ENCODE results near the gene BCAR1. TPM values are rescaled to one million over a fixed set of nuclear protein-coding genes. Genes with fewer than 3 reads are reported as not detected.
A peak's percentile ranks its signal among the peaks of the same experiment; 100 is the strongest.

The BCAR1 gene
- total and polyA plus RNA-seq, 2 of the 13 experiments (the other 11 are each of a cell fraction or from before 2014, with no cell fraction given), result 48.1 to 51.7 TPM

DNA sequence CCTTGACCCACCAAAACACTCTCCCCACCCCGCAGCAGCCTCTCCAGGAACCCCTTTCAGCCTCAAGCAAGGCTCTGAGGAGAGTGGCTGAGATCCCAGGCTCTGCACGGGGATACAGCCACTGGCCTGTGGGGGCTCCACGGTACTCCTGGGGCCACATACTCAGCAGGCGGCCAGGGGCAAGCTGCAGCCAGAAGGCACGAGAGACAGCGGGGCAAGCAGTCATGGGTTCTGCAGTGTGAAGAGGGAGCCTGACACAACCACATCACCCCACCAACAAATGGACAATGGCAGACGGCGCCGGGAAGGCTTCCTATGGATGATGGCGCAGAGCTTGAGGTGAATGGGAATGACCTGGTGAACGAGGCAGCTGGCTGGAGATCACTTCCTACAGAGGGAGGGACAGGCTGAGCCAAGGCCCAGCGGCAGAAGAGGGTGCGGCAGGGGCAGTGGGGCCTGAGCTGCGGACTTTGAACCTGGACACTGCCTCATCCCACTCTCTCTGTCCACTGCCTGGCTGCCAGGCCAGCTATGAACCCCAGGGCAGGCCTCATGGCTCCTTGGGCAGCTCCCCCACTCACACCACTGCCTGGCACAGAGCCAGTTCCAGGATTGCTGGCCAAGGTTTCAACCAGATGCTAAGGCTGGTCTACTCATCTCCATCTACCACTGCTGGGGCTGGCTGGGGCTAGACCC lies 10.8 kb upstream of the BCAR1 start:
- intact Hi-C loops (cut with micrococcal nuclease; ENCODE audit: unreplicated experiment), result loop anchor here (1.0 to 5.0 kb wide), 3 partner anchors 23 to 200 kb away; partner anchors contain the start of gene TMEM170A
- POLR2A ChIA-PET, result interaction anchor here (0.8 to 9.3 kb wide), 10 partner anchors 10 to 172 kb away, joined by 3 to 151 read pairs (median 10); partner anchors contain the start of genes BCAR1 and CFDP1
- TF ChIP-seq, protein P1, sequence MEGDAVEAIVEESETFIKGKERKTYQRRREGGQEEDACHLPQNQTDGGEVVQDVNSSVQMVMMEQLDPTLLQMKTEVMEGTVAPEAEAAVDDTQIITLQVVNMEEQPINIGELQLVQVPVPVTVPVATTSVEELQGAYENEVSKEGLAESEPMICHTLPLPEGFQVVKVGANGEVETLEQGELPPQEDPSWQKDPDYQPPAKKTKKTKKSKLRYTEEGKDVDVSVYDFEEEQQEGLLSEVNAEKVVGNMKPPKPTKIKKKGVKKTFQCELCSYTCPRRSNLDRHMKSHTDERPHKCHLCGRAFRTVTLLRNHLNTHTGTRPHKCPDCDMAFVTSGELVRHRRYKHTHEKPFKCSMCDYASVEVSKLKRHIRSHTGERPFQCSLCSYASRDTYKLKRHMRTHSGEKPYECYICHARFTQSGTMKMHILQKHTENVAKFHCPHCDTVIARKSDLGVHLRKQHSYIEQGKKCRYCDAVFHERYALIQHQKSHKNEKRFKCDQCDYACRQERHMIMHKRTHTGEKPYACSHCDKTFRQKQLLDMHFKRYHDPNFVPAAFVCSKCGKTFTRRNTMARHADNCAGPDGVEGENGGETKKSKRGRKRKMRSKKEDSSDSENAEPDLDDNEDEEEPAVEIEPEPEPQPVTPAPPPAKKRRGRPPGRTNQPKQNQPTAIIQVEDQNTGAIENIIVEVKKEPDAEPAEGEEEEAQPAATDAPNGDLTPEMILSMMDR (CRISPR knock-in tag; IDR thresholded peaks at IDR 0.05), result peak; percentile 47; the same call in 1 of the 2 replicates
- TF ChIP-seq, protein P2, sequence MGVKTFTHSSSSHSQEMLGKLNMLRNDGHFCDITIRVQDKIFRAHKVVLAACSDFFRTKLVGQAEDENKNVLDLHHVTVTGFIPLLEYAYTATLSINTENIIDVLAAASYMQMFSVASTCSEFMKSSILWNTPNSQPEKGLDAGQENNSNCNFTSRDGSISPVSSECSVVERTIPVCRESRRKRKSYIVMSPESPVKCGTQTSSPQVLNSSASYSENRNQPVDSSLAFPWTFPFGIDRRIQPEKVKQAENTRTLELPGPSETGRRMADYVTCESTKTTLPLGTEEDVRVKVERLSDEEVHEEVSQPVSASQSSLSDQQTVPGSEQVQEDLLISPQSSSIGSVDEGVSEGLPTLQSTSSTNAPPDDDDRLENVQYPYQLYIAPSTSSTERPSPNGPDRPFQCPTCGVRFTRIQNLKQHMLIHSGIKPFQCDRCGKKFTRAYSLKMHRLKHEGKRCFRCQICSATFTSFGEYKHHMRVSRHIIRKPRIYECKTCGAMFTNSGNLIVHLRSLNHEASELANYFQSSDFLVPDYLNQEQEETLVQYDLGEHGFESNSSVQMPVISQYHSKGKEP (CRISPR knock-in tag; IDR thresholded peaks at IDR 0.05), result no peak
- TF ChIP-seq CBX1 (IDR thresholded peaks at IDR 0.05; ENCODE audit: low read depth) (peak; percentile 80), EED (CRISPR knock-in tag; IDR thresholded peaks at IDR 0.05) (no peak; the same call in 1 of the 2 replicates), HDAC6 (IDR thresholded peaks at IDR 0.05; ENCODE audit: low read depth, low read length) (no peak), NONO (IDR thresholded peaks at IDR 0.05) (no peak), NONO (CRISPR knock-in tag; conservative IDR thresholded peaks at IDR 0.05) (peak; percentile 35; the same call in 1 of the 2 replicates), KAT2B (IDR thresholded peaks at IDR 0.05; ENCODE audit: borderline replicate concordance, low read depth, low read length) (no peak), FOXK2 (IDR thresholded peaks at IDR 0.05) (no peak), GPN1 (CRISPR knock-in tag; IDR thresholded peaks at IDR 0.05; ENCODE audit: borderline replicate concordance) (no peak), ZNF572 (CRISPR knock-in tag; IDR thresholded peaks at IDR 0.05) (no peak)
- TF ChIP-seq, protein P3, sequence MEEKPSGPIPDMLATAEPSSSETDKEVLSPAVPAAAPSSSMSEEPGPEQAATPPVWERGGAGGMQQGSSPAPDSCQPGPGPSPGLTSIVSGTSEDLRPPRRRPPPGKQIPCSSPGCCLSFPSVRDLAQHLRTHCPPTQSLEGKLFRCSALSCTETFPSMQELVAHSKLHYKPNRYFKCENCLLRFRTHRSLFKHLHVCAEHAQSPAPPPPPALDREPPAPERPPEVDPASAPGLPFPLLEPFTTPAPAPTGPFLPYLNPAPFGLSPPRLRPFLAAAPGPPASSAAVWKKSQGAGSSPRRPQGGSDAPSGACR (CRISPR knock-in tag; IDR thresholded peaks at IDR 0.05), result peak; percentile 81; the same call in 1 of the 2 replicates
- TF ChIP-seq, protein P4, sequence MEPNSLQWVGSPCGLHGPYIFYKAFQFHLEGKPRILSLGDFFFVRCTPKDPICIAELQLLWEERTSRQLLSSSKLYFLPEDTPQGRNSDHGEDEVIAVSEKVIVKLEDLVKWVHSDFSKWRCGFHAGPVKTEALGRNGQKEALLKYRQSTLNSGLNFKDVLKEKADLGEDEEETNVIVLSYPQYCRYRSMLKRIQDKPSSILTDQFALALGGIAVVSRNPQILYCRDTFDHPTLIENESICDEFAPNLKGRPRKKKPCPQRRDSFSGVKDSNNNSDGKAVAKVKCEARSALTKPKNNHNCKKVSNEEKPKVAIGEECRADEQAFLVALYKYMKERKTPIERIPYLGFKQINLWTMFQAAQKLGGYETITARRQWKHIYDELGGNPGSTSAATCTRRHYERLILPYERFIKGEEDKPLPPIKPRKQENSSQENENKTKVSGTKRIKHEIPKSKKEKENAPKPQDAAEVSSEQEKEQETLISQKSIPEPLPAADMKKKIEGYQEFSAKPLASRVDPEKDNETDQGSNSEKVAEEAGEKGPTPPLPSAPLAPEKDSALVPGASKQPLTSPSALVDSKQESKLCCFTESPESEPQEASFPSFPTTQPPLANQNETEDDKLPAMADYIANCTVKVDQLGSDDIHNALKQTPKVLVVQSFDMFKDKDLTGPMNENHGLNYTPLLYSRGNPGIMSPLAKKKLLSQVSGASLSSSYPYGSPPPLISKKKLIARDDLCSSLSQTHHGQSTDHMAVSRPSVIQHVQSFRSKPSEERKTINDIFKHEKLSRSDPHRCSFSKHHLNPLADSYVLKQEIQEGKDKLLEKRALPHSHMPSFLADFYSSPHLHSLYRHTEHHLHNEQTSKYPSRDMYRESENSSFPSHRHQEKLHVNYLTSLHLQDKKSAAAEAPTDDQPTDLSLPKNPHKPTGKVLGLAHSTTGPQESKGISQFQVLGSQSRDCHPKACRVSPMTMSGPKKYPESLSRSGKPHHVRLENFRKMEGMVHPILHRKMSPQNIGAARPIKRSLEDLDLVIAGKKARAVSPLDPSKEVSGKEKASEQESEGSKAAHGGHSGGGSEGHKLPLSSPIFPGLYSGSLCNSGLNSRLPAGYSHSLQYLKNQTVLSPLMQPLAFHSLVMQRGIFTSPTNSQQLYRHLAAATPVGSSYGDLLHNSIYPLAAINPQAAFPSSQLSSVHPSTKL (CRISPR knock-in tag; IDR thresholded peaks at IDR 0.05), result peak; percentile 94
- TF ChIP-seq, protein P5, sequence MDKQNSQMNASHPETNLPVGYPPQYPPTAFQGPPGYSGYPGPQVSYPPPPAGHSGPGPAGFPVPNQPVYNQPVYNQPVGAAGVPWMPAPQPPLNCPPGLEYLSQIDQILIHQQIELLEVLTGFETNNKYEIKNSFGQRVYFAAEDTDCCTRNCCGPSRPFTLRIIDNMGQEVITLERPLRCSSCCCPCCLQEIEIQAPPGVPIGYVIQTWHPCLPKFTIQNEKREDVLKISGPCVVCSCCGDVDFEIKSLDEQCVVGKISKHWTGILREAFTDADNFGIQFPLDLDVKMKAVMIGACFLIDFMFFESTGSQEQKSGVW (CRISPR knock-in tag; IDR thresholded peaks at IDR 0.05; ENCODE audit: borderline replicate concordance), result no peak

More for the DNA sequence above, 10.8 kb upstream of the BCAR1 start:
- WGBS (ENCODE audit: low lambda C conversion rate), result 21% methylated on average over 8 of the region's 14 CpGs
- CTCF ChIA-PET (ENCODE audit: low intra/inter-chr PET ratio, low total read pairs), result no interaction called here
- ATAC-seq (peak; percentile 84), DNase-seq (ENCODE audit: low spot score) (peak; percentile 89), FAIRE-seq (peak; percentile 90)
- no peaks in the 10 kb centered on the region for H3K9me3 ChIP-seq (ENCODE audit: low read length)
- H3K9ac ChIP-seq (ENCODE audit: insufficient read depth, low read depth, low read length), result peak overlapping the region; percentile 96
- H3K27me3 ChIP-seq (ENCODE audit: control insufficient read depth in 1 of 2, insufficient read depth in 2 of 2, low read length in 2 of 2), result no peaks in the 10 kb centered on the region
- H3K36me3 ChIP-seq (replicated peaks in 1 of 2; ENCODE audit: control insufficient read depth in 1 of 2, insufficient read depth in 2 of 2, low read length in 2 of 2), result peaks cover 4 to 5% of the 10 kb centered on the region in 2 experiments; a peak in 1 of 5 replicates
- BruUV-seq (replicated peaks), result no TSS peak
- H3K4me2 ChIP-seq (ENCODE audit: low read depth, low read length), result peak overlapping the region; percentile 98
- peak overlapping the region; percentile 61 for H3K27ac ChIP-seq (ENCODE audit: extremely low read length, insufficient read depth, low read length)
- H4K20me1 ChIP-seq (ENCODE audit: insufficient read depth, low read length), result peaks cover 48% of the 10 kb centered on the region
- peaks cover 79% of the 10 kb centered on the region for H3K79me2 ChIP-seq (ENCODE audit: insufficient read depth, low read length)
- peaks cover 76% of the 10 kb centered on the region for H3K4me1 ChIP-seq (ENCODE audit: insufficient read depth, low read length)
- no peak overlapping the region for H2AFZ ChIP-seq (ENCODE audit: low read length)
- peak overlapping the region in 2 of 3 experiments; percentile 21 to 96; a peak in 4 of 6 replicates for H3K4me3 ChIP-seq (replicated peaks in 1 of 3; ENCODE audit: insufficient read depth in 1 of 3, low read depth in 2 of 3, low read length in 3 of 3)
- in situ Hi-C loops (cut with HindIII; ENCODE audit: extremely low pct_ligation_motif_present, low pct_unique_long_range_greater_than_20kb), result no loop called here

Data from HepG2 (cell line).